DOHH2 (cell line): Measurements from ENCODE around the gene SLFNL1.

Experiments
- EZH2phosphoT487 ChIP-seq: fragments of 200-600 bp; sonication (generic); IDR thresholded peaks from 2 replicates; pipeline ENCODE4 v1.6.1; 2017; ENCODE audit warnings: borderline replicate concordance, mild to moderate bottlenecking, antibody characterized with exemption, low read length, moderate library complexity, mixed read lengths
- TF ChIP-seq, protein P1 (sequence below): fragments of 200-600 bp; sonication (generic); IDR thresholded peaks from one replicate; pipeline ENCODE4 v1.5.1; 2014; ENCODE audit warnings: antibody characterized with exemption, mild to moderate bottlenecking, low read depth, low read length; ENCODE audit not compliant: poor library complexity, severe bottlenecking

DNA sequence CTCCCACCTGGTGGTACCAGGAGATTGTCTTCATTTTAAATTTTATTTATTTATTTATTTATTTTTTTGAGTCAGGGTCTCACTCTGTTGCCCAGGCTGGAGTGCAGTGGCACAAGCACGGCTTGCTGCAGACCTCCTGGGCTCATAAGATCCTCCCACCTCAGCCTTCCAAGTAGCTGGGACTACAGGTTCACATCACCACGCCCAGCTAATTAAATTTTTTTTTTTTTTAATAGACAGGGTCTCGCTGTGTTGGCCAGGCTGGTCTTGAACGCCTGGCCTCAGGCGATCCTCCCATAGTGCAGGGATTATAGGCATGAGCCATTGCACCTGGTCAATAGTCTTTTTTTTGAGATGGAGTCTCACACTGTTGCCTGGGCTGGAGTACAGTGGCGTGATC, 8.5 kb downstream of the SLFNL1 start:
- TF ChIP-seq EZH2phosphoT487: no peak
- TF ChIP-seq, protein P1, sequence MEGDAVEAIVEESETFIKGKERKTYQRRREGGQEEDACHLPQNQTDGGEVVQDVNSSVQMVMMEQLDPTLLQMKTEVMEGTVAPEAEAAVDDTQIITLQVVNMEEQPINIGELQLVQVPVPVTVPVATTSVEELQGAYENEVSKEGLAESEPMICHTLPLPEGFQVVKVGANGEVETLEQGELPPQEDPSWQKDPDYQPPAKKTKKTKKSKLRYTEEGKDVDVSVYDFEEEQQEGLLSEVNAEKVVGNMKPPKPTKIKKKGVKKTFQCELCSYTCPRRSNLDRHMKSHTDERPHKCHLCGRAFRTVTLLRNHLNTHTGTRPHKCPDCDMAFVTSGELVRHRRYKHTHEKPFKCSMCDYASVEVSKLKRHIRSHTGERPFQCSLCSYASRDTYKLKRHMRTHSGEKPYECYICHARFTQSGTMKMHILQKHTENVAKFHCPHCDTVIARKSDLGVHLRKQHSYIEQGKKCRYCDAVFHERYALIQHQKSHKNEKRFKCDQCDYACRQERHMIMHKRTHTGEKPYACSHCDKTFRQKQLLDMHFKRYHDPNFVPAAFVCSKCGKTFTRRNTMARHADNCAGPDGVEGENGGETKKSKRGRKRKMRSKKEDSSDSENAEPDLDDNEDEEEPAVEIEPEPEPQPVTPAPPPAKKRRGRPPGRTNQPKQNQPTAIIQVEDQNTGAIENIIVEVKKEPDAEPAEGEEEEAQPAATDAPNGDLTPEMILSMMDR: no peak
